Retinal pigment epithelial cell (primary cell): Measurements from ENCODE around the gene SSRP1.
"Not testable (repeated sequence)": the region's sequence is repeated elsewhere in the genome, so short reads cannot be mapped to it uniquely, and the experiment has no call there.

ENCODE experiments used
- DNase-seq: peaks from one replicate; pipeline ENCODE4 v3.0.0-alpha.2; 2010; ENCODE audit warnings: low read depth
- H3K4me3 ChIP-seq: 2 replicates; pipeline ENCODE4 v1.5.1; 2011; ENCODE audit warnings: mild to moderate bottlenecking, low read length, control low read depth, moderate library complexity
- TF ChIP-seq, protein P1 (sequence below): conservative IDR thresholded peaks from 2 replicates; pipeline ENCODE4 v1.5.1; 2011; ENCODE audit warnings: low read depth, low read length, control low read depth, inconsistent platforms

The SSRP1 gene

DNA sequence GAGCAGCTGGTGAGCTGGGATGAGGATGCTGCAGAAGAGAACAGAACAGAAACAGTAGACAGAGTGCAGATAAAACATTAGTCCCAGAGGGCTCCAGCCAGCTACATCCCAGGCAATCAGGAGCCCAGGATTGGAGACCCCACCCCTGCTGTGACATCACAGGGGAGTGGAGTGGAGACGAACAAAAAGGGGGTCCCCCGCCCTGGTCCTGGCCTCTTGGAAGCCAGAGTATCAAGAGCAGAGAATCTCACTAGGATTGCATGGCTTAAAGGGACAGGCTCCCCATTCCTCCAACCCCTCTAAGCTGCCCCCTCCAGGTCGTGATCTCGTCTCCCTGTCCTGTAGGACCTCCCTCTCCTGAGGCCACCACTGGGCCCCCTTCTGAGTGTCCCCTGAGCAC, 2.5 kb upstream of the SSRP1 start, which contains the start of gene P2RX3:
TSS of gene P2RX3 (plus strand) at position 211 of the 400 bp plus-strand sequence. CDS start 199 bp downstream, outside the sequence.
- no peak for DNase-seq
- TF ChIP-seq, protein P1, sequence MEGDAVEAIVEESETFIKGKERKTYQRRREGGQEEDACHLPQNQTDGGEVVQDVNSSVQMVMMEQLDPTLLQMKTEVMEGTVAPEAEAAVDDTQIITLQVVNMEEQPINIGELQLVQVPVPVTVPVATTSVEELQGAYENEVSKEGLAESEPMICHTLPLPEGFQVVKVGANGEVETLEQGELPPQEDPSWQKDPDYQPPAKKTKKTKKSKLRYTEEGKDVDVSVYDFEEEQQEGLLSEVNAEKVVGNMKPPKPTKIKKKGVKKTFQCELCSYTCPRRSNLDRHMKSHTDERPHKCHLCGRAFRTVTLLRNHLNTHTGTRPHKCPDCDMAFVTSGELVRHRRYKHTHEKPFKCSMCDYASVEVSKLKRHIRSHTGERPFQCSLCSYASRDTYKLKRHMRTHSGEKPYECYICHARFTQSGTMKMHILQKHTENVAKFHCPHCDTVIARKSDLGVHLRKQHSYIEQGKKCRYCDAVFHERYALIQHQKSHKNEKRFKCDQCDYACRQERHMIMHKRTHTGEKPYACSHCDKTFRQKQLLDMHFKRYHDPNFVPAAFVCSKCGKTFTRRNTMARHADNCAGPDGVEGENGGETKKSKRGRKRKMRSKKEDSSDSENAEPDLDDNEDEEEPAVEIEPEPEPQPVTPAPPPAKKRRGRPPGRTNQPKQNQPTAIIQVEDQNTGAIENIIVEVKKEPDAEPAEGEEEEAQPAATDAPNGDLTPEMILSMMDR: no peak
- H3K4me3 ChIP-seq: no peak within 1 kb of the TSS

DNA sequence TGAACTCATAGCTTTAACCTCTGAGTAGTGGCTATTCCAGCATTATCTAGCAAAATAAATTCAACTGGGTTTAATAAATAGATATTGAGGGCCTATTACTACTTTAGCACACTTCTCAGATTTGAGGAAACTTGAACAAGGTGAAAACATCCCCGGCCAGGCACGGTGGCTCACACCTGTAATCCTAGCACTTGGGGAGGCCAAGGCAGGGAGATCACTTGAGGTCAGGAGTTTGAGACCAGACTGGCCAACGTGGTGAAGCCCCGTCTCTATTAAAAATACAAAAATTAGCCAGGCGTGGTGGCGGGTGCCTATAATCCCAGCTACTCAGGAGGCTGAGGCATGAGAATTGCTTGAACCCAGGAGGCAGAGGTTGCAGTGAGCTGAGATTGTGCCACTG, 1.2 kb upstream of the SSRP1 start:
- not testable (repeated sequence) for H3K4me3 ChIP-seq, DNase-seq

DNA sequence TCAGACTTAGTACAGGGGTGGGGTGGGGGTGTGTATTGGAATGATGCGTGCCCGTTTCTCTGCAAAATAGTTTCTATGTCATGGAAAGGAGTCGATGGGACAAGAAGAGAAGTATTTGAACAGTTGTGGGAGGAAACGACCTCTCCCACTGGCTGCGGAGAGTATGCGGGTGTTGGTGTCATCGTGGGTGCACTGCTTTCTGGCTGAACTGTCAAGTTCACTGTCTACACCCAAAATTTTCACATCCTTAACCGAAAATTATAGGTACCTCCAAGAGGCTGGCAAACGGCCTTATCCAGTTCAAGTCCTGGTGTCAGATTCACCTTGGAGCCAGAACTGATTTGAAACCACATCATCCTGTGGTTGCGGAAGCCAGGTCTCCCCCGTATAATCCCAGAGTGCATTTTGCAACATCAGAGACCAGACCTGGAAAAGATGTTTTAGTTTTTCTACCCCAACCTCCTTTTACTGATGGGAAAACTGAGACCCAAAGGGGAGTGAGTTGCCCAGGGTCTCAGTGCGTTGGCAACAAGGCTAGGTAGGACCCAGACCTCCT, 497 bp upstream of the SSRP1 start:
- no peak for DNase-seq
- peak overlapping the region; percentile 80 for H3K4me3 ChIP-seq
- TF ChIP-seq, protein P1: no peak

DNA sequence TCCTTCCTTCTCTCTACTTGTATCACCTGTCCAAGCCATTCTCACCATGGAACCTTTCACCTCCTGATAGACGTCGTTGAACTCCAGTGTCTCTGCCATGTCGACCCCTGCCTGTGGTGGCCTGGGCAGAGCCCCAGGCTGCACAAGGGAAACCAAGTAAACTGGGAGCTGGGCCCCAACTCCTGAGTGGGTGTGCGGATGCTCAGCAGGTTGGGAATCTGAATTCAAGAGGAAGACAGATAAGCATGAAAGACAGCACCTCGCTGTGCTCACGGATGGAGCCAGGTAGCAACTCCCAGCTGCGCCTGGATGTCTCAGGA, 709 bp downstream of the SSRP1 start:
- TF ChIP-seq, protein P1: no peak
- H3K4me3 ChIP-seq: peak overlapping the region; percentile 80
- DNase-seq: no peak

DNA sequence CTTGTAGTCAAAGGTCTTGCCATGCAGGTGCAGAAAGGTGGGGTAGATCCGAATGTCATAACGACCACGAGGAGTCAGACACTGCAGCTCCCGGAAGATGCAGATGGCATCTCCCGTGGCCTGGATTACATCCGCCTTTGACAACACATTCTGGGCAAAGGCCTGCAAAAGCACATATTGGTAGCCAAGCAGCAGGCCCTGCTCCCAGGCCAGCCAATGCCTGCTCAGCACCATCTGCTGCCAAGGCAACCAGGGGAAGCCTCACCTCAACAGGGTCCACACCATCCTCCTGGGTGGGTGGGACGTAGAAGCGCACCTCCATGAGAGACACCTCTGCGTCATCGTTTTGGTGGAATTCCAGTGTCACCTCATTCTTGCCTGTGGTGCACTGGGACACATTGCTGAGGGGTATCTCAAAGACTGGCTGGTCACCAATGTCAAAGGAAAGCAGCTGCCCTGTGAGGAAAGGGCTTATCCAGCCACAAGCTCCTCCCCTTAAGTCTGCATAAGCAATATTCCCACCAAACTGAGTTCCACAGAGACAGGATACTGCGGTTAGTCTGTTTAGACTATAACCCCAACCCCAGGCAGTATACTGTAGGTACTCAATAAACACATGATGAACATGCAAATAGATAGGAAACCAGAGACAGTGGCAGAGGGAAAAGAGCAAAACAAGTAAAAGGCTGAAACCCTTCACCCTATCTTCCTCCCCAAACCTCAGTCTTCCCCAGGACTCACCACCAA, 2.8 kb downstream of the SSRP1 start:
- DNase-seq: no peak
- TF ChIP-seq, protein P1: no peak
- no peak overlapping the region for H3K4me3 ChIP-seq

DNA sequence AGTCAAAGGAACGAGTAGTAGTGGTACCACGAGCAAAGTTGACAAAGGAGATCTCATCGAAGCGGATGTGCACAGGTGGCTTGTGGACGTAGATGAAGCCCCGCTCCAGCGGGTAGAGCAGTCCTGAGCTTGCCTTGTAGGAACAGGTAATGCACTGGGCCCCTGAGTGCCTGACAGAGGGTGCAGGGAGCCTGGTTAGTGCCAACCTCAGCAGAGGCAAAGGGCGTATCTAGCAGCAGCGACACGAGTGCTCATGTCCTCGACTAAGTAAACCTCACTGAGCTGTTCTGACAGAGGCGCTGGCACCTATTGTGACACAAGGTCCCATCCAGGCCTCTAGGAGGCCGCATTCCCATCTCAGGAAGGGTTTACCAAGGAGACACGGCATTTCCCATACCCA, 4.0 kb downstream of the SSRP1 start:
- TF ChIP-seq, protein P1: no peak
- H3K4me3 ChIP-seq: no peak overlapping the region
- no peak for DNase-seq

DNA sequence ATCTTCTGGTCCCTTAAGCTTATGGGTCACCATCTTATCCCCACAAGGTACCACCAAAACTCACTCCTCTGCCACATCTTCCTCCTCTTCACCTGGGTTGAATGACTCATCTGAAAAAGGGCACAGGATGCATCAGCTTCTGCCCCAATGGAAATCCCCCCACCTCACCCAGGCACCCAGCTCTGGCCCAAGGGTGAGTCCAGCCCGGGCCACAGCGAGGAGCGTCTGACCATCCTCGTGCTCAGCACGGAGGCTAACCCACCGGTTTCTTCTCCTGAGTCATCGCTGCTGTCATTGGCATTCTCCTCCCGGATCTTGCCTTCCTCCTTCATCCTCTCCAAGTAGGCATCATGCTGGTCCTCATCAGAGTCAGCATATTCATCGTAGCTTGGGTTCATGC, 5.7 kb downstream of the SSRP1 start:
- TF ChIP-seq, protein P1: no peak
- H3K4me3 ChIP-seq: no peak overlapping the region
- no peak for DNase-seq
